Measurements from ENCODE around the gene SYCN. TPM values are rescaled to one million over a fixed set of nuclear protein-coding genes. Genes with fewer than 3 reads are reported as not detected.

Gene SYCN
- total and polyA plus RNA-seq, 2 of the 8 experiments (the other 6 are each of a cell fraction or from before 2014, with no cell fraction given), result not detected

DNA sequence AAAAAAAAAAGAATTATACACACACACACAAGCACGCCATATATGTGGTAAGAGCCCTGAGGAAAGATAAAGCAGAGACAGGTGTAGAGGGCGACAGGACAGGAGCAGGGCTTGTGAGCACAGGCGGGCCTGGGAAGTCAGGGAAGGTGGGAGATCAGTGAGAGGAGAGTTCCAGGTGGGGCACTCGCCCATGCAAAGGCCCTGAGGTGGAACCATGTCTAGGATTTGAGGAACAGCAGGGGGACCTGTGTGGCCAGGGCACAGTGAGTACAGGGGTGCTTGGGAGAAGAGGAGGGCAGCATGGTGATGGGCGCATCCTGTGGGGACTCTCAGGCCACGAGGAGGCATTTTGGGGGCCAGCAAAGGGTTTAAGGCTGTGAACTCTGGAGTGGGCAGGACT, 39.8 kb downstream of the SYCN start (continued):
- TF ChIP-seq HDAC2 (IDR thresholded peaks at IDR 0.05; ENCODE audit: borderline replicate concordance in 1 of 2, low read depth in 2 of 2, low read length in 2 of 2), result no peak
- TF ChIP-seq RFX5 (IDR thresholded peaks at IDR 0.05; ENCODE audit: borderline replicate concordance, low read depth, low read length), result no peak

Data from H1 (cell line).